Karpas-422 (cell line): ENCODE measurements around the gene VGLL4. TPM values are rescaled to one million over a fixed set of nuclear protein-coding genes. Genes with fewer than 3 reads are reported as not detected.

Experiments
- DNase-seq: peaks from one replicate; pipeline ENCODE4 v3.0.0-alpha.2; 2015
- H2AFZ ChIP-seq: fragments of 200-600 bp; sonication (generic); 2 replicates; pipeline ENCODE4 v1.6.1; 2014; ENCODE audit warnings: antibody characterized with exemption, low read length, mixed read lengths
- H3K27ac ChIP-seq: fragments of 200-600 bp; sonication (generic); 2 replicates; pipeline ENCODE4 v1.5.1; 2014; ENCODE audit warnings: mild to moderate bottlenecking, low read length, moderate library complexity
- H3K27me3 ChIP-seq: fragments of 200-600 bp; sonication (generic); 2 replicates; pipeline ENCODE4 v1.6.1; 2014; ENCODE audit warnings: low read length, mixed read lengths
- H3K36me3 ChIP-seq: fragments of 200-600 bp; sonication (generic); 2 replicates; pipeline ENCODE4 v1.6.1; 2014; ENCODE audit warnings: low read length, mixed read lengths; ENCODE audit not compliant: insufficient read depth
- H3K4me1 ChIP-seq: fragments of 200-600 bp; sonication (generic); 2 replicates; pipeline ENCODE4 v1.6.1; 2014; ENCODE audit warnings: mild to moderate bottlenecking, low read length, mixed read lengths
- H3K4me2 ChIP-seq: fragments of 200-600 bp; sonication (generic); 2 replicates; pipeline ENCODE4 v1.6.1; 2014; ENCODE audit warnings: low read length, low read depth, mild to moderate bottlenecking; ENCODE audit not compliant: poor library complexity, severe bottlenecking
- H3K4me3 ChIP-seq: fragments of 200-600 bp; sonication (generic); 2 replicates; pipeline ENCODE4 v1.5.1; 2014; ENCODE audit warnings: mild to moderate bottlenecking, antibody characterized with exemption, low read length, mixed read lengths
- H3K79me2 ChIP-seq: fragments of 200-600 bp; sonication (generic); 2 replicates; pipeline ENCODE4 v1.6.1; 2014; ENCODE audit warnings: mild to moderate bottlenecking, low read length, mixed read lengths
- H3K9ac ChIP-seq: fragments of 200-600 bp; sonication (generic); 2 replicates; pipeline ENCODE4 v1.6.0; 2014; ENCODE audit warnings: low read length
- H3K9me2 ChIP-seq: fragments of 200-600 bp; sonication (generic), shearing (Covaris generic); replicated peaks from 2 replicates; pipeline ENCODE4 v1.6.0; 2014; ENCODE audit warnings: mild to moderate bottlenecking, low read length, moderate library complexity; ENCODE audit not compliant: insufficient read depth
- H3K9me3 ChIP-seq: fragments of 300-700, 200-600 bp; sonication (generic); 2 replicates; pipeline ENCODE4 v1.6.1; 2014; ENCODE audit warnings: low read length, mixed read lengths
- H4K20me1 ChIP-seq: fragments of 200-600 bp; sonication (generic); 2 replicates; pipeline ENCODE4 v1.6.1; 2014; ENCODE audit warnings: mild to moderate bottlenecking, antibody characterized with exemption, low read length, low read depth; ENCODE audit not compliant: insufficient read depth
- total RNA-seq: library from RNA; depleted of rRNA; stranded (reverse); fragments of >200 nt; shearing (Covaris generic); gene quantifications from 2 replicates; pipeline ENCODE4 v1.2.3, GENCODE V29; 2014; ENCODE audit warnings: low replicate concordance

Gene VGLL4
- total RNA-seq, 1 experiment from 2014 or later = 152 TPM

GRCh38 chr3:11558918-11559815 is 84.5 kb downstream of the VGLL4 start:
- Histone ChIP-seq H3K27ac (no peak overlapping the region), H3K4me3 (no peak overlapping the region), H4K20me1 (peaks cover 33% of the 10 kb centered on the region), H3K9ac (no peak overlapping the region), H2AFZ (no peak overlapping the region), H3K4me1 (peaks cover 7% of the 10 kb centered on the region; the same call in 1 of the 2 replicates), H3K9me2 (no peaks in the 10 kb centered on the region), H3K36me3 (peaks cover 21% of the 10 kb centered on the region), H3K79me2 (peaks cover 62% of the 10 kb centered on the region), H3K4me2 (no peak overlapping the region), H3K9me3 (no peaks in the 10 kb centered on the region), H3K27me3 (no peaks in the 10 kb centered on the region)
- no peak for DNase-seq

GRCh38 chr3:11558411-11558903 is 85.3 kb downstream of the VGLL4 start:
- Histone ChIP-seq H3K4me3 (no peak overlapping the region), H3K27me3 (no peaks in the 10 kb centered on the region), H3K4me2 (no peak overlapping the region), H4K20me1 (peaks cover 33% of the 10 kb centered on the region), H2AFZ (no peak overlapping the region), H3K9ac (no peak overlapping the region), H3K4me1 (peaks cover 7% of the 10 kb centered on the region; the same call in 1 of the 2 replicates), H3K9me3 (no peaks in the 10 kb centered on the region), H3K9me2 (no peaks in the 10 kb centered on the region), H3K36me3 (peaks cover 21% of the 10 kb centered on the region), H3K27ac (no peak overlapping the region), H3K79me2 (peaks cover 55% of the 10 kb centered on the region)
- no peak for DNase-seq

- H3K9ac ChIP-seq = no peak overlapping the region
- H2AFZ ChIP-seq = no peak overlapping the region
- no peak overlapping the region for H3K4me3 ChIP-seq
- DNase-seq = no peak
- H4K20me1 ChIP-seq = peaks cover 32% of the 10 kb centered on the region
- H3K4me1 ChIP-seq = peaks cover 7% of the 10 kb centered on the region; the same call in 1 of the 2 replicates
- no peak overlapping the region for H3K4me2 ChIP-seq
- H3K9me3 ChIP-seq = no peaks in the 10 kb centered on the region
- peaks cover 23% of the 10 kb centered on the region for H3K36me3 ChIP-seq
- no peaks in the 10 kb centered on the region for H3K9me2 ChIP-seq
- no peaks in the 10 kb centered on the region for H3K27me3 ChIP-seq
- H3K27ac ChIP-seq = no peak overlapping the region
- H3K79me2 ChIP-seq = peaks cover 51% of the 10 kb centered on the region
Observed at GRCh38 chr3:11558002-11558401, 85.7 kb downstream of the VGLL4 start.

- Histone ChIP-seq H3K36me3 (peaks cover 24% of the 10 kb centered on the region), H3K9me2 (no peaks in the 10 kb centered on the region), H3K9me3 (no peaks in the 10 kb centered on the region), H3K79me2 (peaks cover 41% of the 10 kb centered on the region), H3K27me3 (no peaks in the 10 kb centered on the region), H2AFZ (no peak overlapping the region), H3K9ac (no peak overlapping the region), H3K4me1 (peaks cover 10% of the 10 kb centered on the region), H3K27ac (no peak overlapping the region), H4K20me1 (peaks cover 25% of the 10 kb centered on the region), H3K4me3 (no peak overlapping the region), H3K4me2 (no peak overlapping the region)
- no peak for DNase-seq
Observed at GRCh38 chr3:11556851-11557644, 86.7 kb downstream of the VGLL4 start.

- Histone ChIP-seq H3K9me2 (no peaks in the 10 kb centered on the region), H3K9me3 (no peaks in the 10 kb centered on the region), H4K20me1 (peaks cover 22% of the 10 kb centered on the region), H3K27me3 (no peaks in the 10 kb centered on the region), H3K9ac (no peak overlapping the region), H3K4me1 (peaks cover 16% of the 10 kb centered on the region), H3K36me3 (peaks cover 24% of the 10 kb centered on the region), H2AFZ (no peak overlapping the region), H3K79me2 (peaks cover 34% of the 10 kb centered on the region), H3K4me3 (no peak overlapping the region), H3K27ac (no peak overlapping the region), H3K4me2 (no peak overlapping the region)
- no peak for DNase-seq
Observed at GRCh38 chr3:11555881-11556633, 87.7 kb downstream of the VGLL4 start.

- Histone ChIP-seq H3K4me1 (peaks cover 23% of the 10 kb centered on the region), H3K9ac (no peak overlapping the region), H3K9me3 (no peaks in the 10 kb centered on the region), H3K27me3 (no peaks in the 10 kb centered on the region), H3K27ac (no peak overlapping the region), H3K4me2 (no peak overlapping the region), H3K9me2 (no peaks in the 10 kb centered on the region), H4K20me1 (peaks cover 22% of the 10 kb centered on the region), H3K36me3 (peaks cover 19% of the 10 kb centered on the region), H2AFZ (no peak overlapping the region), H3K79me2 (peaks cover 27% of the 10 kb centered on the region), H3K4me3 (no peak overlapping the region)
- DNase-seq = no peak
Observed at GRCh38 chr3:11555211-11555782, 88.4 kb downstream of the VGLL4 start.

GRCh38 chr3:11554666-11555065 is 89.0 kb downstream of the VGLL4 start:
- H3K9me2 ChIP-seq = no peaks in the 10 kb centered on the region
- H3K4me2 ChIP-seq = no peak overlapping the region
- peaks cover 30% of the 10 kb centered on the region for H3K4me1 ChIP-seq
- H3K27ac ChIP-seq = no peak overlapping the region
- no peak overlapping the region for H3K4me3 ChIP-seq
- H3K27me3 ChIP-seq = no peaks in the 10 kb centered on the region
- peaks cover 22% of the 10 kb centered on the region for H4K20me1 ChIP-seq
- no peak overlapping the region for H2AFZ ChIP-seq
- peaks cover 24% of the 10 kb centered on the region for H3K79me2 ChIP-seq
- DNase-seq = no peak
- H3K9ac ChIP-seq = no peak overlapping the region
- H3K36me3 ChIP-seq = peaks cover 19% of the 10 kb centered on the region
- H3K9me3 ChIP-seq = no peaks in the 10 kb centered on the region
